IMR-90 (cell line): ENCODE data around the gene TENT5A. TPM values are rescaled to one million over a fixed set of nuclear protein-coding genes. Genes with fewer than 3 reads are reported as not detected.

Experiments used
- microRNA-seq, 2 experiments: library from miRNA; stranded (forward) in 1 of 2; unstranded in 1 of 2; fragments of 10-50 nt in 1 of 2; fragments of <30 nt in 1 of 2; gene quantifications in 1 of 2; microRNA quantifications in 1 of 2; one replicate each; pipeline versions ENCODE3 to v1.1.0; 2013 to 2020; ENCODE audit not compliant: insufficient read depth in 1 of 2, insufficient read length in 1 of 2, unreplicated experiment in 1 of 2
- polyA plus RNA-seq, 3 experiments: library from polyadenylated mRNA; depleted of rRNA; stranded (reverse); fragments of >200 nt; gene quantifications; 2 replicates each; pipeline ENCODE4 v1.2.3, GENCODE V29; 2012; ENCODE audit warnings: low replicate concordance in 1 of 3
- small RNA-seq, 5 experiments: library from RNA; depleted of rRNA; stranded (forward); fragments of <200 nt; gene quantifications; one replicate each; pipeline ENCODE3, GENCODE V24; 2012
- total RNA-seq: library from RNA; depleted of rRNA; stranded (reverse); fragments of >200 nt; gene quantifications from 2 replicates; pipeline ENCODE4 v1.2.3, GENCODE V29; 2012

Gene TENT5A
- total and polyA plus RNA-seq, 2 of the 4 experiments (the other 2 are of a cell fraction): 3.5 to 10.8 TPM

Small RNA genes within 50 kb of the gene (microRNA-seq; reads per million reads assigned to microRNA genes)
- not detected for gene AL078599.1 (ENCODE audit: insufficient read depth, insufficient read length)
- gene RF00156 (ENCODE audit: insufficient read depth, insufficient read length): not detected

Small RNA genes within 50 kb of the gene (small RNA-seq; reads per million reads assigned to genes)
- 0 reads per million in 5 experiments for gene AL078599.1
- 0 to 0.18 (median 0) reads per million in 5 experiments for gene RF00156
